Suprapubic skin (tissue), 4 donors: ENCODE results near the gene FIP1L1.
"Not testable (repeated sequence)": the region's sequence is repeated elsewhere in the genome, so short reads cannot be mapped to it uniquely, and the experiment has no call there.

Experiments
- CTCF ChIP-seq, 2 donors: fragments of 200-600 bp in 1 of 2; fragments of 450-650 bp in 1 of 2; sonication (generic) in 1 of 2; IDR thresholded peaks; one replicate each; pipeline ENCODE4 v1.5.1; 2016 to 2019; ENCODE audit warnings: antibody characterized with exemption in 2 of 2, mild to moderate bottlenecking in 1 of 2, moderate library complexity in 1 of 2
- POLR2A ChIP-seq, 2 donors: fragments of 450-650 bp; IDR thresholded peaks; one replicate each; pipeline ENCODE4 v1.6.1; 2017; ENCODE audit warnings: antibody characterized with exemption in 2 of 2, mild to moderate bottlenecking in 2 of 2, moderate library complexity in 2 of 2
- POLR2AphosphoS5 ChIP-seq, 3 donors: sonication (generic); formaldehyde crosslinking; IDR thresholded peaks; one replicate each; pipeline ENCODE4 v1.6.1; 2017; ENCODE audit warnings: antibody characterized with exemption in 3 of 3

- TF ChIP-seq CTCF, POLR2A, POLR2AphosphoS5 (IDR thresholded peaks at IDR 0.05): not testable (repeated sequence)
These were observed 31.0 kb upstream of the FIP1L1 start for GRCh38 chr4:53346392-53346791.
